Measurements from ENCODE around the gene PGA3. TPM values are rescaled to one million over a fixed set of nuclear protein-coding genes. Genes with fewer than 3 reads are reported as not detected.
"Not testable (repeated sequence)": the region's sequence is repeated elsewhere in the genome, so short reads cannot be mapped to it uniquely, and the experiment has no call there.

The PGA3 gene
- total RNA-seq, 2 donors from 2014 or later = 0.77 TPM; not detected in 1

DNA sequence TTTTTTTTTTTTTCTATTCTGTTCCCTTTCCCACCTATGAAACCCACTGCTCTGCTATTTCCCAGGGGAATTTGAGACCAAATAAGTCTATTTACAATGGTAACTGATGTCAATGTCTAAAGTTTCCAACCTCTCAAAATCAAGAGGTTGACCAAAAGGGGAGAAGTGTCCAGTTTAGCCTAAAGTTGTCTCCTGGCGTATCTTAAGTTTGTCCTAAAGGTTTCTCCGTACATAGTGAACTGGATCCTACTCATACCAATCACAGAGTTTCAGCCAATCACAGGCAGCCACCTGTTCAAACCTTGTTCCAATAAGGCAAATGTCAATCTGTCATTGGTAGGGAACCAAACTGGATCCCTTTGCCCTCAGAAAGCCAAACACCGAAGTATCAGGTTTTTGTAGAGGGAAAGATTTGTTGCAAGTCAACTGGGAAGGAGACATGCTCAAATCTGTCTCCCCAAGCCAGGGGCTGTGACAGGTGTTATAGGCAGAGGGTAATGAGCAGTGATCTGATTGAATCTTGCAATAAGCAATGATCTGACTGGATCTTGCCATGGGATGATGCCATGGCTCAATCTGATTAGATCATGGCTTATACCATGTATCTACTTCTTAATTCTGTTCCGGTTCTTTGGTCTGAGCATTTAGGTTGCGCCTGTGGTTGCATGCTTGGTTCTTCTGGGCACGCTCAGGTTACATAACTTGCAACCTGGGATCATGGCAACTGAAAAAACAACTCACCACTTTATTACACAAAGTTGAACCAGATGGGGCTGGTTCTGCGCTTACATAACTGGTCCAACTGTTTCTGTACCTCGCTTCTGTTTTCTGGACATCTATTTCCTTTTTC lies 41.0 kb upstream of the PGA3 start:
- DNase-seq (ENCODE audit: low spot score) = no peak
- Histone ChIP-seq H3K9me3 (no peaks in the 10 kb centered on the region), H3K36me3 (no peaks in the 10 kb centered on the region), H3K27ac (peak overlapping the region; percentile 99), H3K27me3 (replicated peaks; ENCODE audit: insufficient read depth) (no peaks in the 10 kb centered on the region), H3K4me3 (peak overlapping the region; percentile 86 to 87), H3K4me1 (replicated peaks) (peaks cover 5% of the 10 kb centered on the region)
- 68% methylated on average over 8 of the region's 8 CpGs for whole genome bisulfite sequencing
- no peak for TF ChIP-seq POLR2AphosphoS5 (IDR thresholded peaks at IDR 0.05)
- TF ChIP-seq POLR2A (IDR thresholded peaks at IDR 0.05) = no peak
- intact Hi-C loops (cut with DNase I) = loop anchor here (5.0 kb wide), 1 partner anchor 250 kb away; the partner anchor contains the start of gene TMEM109

DNA sequence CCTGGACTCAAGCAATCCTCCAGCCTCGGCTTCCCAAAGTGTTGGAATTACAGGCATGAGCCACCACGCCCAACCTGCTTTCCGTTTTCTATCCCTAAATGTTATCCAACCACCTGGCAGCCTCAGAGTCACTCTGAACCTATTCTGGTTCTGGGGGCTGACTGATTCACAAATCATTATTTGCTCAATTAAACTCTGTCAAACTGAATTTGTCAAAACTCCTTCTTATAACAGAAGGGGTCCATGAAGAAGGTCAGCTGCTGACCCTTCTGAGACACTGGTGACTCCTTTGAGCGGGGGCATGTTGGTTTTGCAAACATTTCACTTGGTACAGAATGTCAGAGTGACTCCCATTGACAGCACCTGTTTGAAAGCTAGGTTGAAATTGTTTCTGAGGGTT lies 40.3 kb upstream of the PGA3 start:
- Histone ChIP-seq H3K27ac (no peak overlapping the region), H3K4me1 (replicated peaks) (peaks cover 5% of the 10 kb centered on the region), H3K36me3 (no peaks in the 10 kb centered on the region), H3K4me3 (no peak overlapping the region), H3K27me3 (replicated peaks; ENCODE audit: insufficient read depth) (no peaks in the 10 kb centered on the region), H3K9me3 (no peaks in the 10 kb centered on the region)
- intact Hi-C loops (cut with DNase I) = loop anchor here (5.0 kb wide), 1 partner anchor 251 kb away; the partner anchor contains the start of gene TMEM109
- 92% methylated on average over 4 of the region's 4 CpGs for WGBS
- TF ChIP-seq, protein P1, sequence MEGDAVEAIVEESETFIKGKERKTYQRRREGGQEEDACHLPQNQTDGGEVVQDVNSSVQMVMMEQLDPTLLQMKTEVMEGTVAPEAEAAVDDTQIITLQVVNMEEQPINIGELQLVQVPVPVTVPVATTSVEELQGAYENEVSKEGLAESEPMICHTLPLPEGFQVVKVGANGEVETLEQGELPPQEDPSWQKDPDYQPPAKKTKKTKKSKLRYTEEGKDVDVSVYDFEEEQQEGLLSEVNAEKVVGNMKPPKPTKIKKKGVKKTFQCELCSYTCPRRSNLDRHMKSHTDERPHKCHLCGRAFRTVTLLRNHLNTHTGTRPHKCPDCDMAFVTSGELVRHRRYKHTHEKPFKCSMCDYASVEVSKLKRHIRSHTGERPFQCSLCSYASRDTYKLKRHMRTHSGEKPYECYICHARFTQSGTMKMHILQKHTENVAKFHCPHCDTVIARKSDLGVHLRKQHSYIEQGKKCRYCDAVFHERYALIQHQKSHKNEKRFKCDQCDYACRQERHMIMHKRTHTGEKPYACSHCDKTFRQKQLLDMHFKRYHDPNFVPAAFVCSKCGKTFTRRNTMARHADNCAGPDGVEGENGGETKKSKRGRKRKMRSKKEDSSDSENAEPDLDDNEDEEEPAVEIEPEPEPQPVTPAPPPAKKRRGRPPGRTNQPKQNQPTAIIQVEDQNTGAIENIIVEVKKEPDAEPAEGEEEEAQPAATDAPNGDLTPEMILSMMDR (IDR thresholded peaks at IDR 0.05) = no peak
- TF ChIP-seq POLR2AphosphoS5 (IDR thresholded peaks at IDR 0.05) (no peak), POLR2A (IDR thresholded peaks at IDR 0.05) (no peak)
- DNase-seq (ENCODE audit: low spot score) = no peak

DNA sequence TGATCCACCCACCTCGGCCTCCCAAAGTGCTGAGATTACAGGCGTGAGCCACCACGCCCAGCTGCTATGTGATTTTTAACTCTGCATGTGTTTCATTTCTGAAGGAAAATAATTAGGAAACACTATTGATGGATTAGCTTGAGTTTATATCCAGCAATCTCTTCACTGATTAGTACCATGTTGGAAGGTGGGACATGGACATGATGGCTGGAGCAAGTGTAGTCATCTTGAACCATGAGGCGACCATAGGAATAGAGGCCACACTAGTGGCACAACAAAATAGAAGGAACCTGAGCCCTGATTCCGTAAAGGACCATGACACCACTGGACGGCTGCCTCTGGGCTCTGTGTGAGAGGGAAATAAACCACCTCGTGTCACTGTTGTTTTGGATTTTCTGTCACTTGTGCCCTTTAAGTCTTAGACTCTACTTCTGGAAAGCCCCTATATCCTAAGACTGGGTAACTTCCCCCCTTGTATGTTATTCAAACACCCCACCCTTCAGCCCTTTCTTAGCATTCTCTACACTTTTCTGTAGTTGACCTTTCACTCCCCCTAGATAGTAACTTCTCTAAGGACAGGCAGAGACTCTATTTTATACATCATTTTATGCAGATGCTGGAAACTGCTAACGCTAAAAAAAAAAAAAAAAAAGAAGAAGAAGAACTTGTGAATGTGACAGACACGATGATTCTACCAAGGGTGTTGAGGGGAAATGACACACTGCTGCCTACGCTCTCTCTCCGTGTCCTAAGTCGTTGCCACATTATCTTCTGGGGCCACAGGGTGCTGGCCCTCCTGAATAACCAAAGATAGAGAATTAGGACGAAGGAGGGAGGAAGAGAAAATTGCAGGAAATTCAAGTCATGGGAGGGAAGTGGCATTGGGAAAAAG lies 39.4 kb upstream of the PGA3 start:
- H3K27me3 ChIP-seq (replicated peaks; ENCODE audit: insufficient read depth) = no peaks in the 10 kb centered on the region
- H3K4me1 ChIP-seq (replicated peaks) = peaks cover 5% of the 10 kb centered on the region
- H3K4me3 ChIP-seq = no peak overlapping the region
- WGBS = 86% methylated on average over 13 of the region's 13 CpGs
- peak overlapping the region in 1 of 2 donors; percentile 81 for H3K27ac ChIP-seq
- intact Hi-C loops (cut with DNase I) = loop anchor here (5.0 kb wide), 1 partner anchor 252 kb away; the partner anchor contains the start of gene TMEM109
- no peaks in the 10 kb centered on the region for H3K9me3 ChIP-seq
- no peak for DNase-seq (ENCODE audit: low spot score)
- H3K36me3 ChIP-seq = no peaks in the 10 kb centered on the region
- TF ChIP-seq POLR2A (IDR thresholded peaks at IDR 0.05) (no peak), POLR2AphosphoS5 (IDR thresholded peaks at IDR 0.05) (no peak)
- TF ChIP-seq, protein P1 (IDR thresholded peaks at IDR 0.05) = no peak

DNA sequence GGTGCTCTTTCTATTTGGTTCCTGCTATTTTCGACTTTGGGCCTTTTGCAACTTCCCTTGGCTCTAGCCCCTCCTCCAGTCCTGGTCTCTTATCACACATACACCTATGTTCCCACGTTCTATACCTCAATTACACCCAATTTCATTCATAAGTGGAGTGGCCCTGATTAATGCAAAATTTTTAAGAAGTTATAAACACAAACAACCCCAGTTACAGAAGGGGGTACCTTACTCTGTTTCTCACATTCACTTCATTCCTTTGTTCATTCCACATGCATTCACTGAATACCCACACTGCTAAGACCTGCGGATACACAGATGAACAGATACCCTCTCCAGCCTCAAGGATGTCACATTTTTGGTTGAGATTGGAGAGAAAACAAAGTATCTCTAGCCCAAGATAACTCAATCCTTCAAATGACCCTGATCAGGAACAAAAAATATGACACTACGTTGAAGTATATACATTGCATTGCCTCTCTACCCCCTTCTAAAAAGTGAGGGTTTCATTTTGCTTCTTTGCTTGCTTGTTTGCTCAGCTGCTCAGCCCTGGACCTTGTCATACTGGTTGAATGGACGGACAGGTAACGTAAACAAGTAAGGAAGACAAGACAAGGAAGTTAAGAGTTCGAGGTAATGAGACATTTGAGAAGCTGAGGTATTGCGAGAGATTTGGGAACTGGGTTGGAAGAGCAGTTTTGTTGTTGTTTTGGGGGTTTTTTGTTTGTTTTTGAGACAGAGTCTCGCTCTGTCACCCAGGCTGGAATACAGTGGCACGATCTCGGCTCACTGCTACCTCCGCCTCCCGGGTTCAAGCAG lies 38.5 kb upstream of the PGA3 start:
- 65% methylated on average over 13 of the region's 13 CpGs for WGBS
- Histone ChIP-seq H3K4me1 (replicated peaks) (peaks cover 5% of the 10 kb centered on the region), H3K27me3 (replicated peaks; ENCODE audit: insufficient read depth) (no peaks in the 10 kb centered on the region), H3K36me3 (no peaks in the 10 kb centered on the region), H3K27ac (peak overlapping the region; percentile 76 to 81), H3K9me3 (no peaks in the 10 kb centered on the region), H3K4me3 (no peak overlapping the region)
- intact Hi-C loops (cut with DNase I) = loop anchor here (5.0 kb wide), 1 partner anchor 253 kb away; the partner anchor contains the start of gene TMEM109
- peak; percentile 61 for DNase-seq (ENCODE audit: low spot score)
- TF ChIP-seq, protein P1 (IDR thresholded peaks at IDR 0.05) = peak in 1 of 4 experiments; percentile 1
- TF ChIP-seq POLR2AphosphoS5 (IDR thresholded peaks at IDR 0.05) = peak; percentile 87
- TF ChIP-seq POLR2A (IDR thresholded peaks at IDR 0.05) = no peak

DNA sequence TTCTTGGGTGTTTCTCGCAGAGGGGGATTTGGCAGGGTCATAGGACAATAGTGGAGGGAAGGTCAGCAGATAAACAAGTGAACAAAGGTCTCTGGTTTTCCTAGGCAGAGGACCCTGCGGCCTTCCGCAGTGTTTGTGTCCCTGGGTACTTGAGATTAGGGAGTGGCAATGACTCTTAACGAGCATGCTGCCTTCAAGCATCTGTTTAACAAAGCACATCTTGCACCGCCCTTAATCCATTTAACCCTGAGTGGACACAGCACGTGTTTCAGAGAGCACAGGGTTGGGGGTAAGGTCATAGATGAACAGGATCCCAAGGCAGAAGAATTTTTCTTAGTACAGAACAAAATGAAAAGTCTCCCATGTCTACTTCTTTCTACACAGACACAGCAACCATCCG lies 37.5 kb upstream of the PGA3 start:
- H3K4me1 ChIP-seq (replicated peaks); intact Hi-C loops (cut with DNase I): not testable (repeated sequence)

DNA sequence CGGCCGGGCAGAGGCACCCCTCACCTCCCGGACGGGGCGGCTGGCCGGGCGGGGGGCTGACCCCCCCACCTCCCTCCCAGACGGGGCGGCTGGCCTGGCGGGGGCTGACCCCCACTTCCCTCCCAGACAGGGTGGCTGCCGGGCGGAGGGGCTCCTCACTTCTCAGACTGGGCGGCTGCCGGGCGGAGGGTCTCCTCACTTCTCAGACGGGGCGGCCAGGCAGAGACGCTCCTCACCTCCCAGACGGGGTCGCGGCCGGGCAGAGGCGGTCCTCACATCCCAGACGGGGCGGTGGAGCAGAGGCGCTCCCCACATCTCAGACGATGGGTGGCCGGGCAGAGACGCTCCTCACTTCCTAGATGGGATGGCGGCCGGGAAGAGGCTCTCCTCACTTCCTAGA lies 37.0 kb upstream of the PGA3 start:
- intact Hi-C loops (cut with DNase I); H3K9me3 ChIP-seq; H3K36me3 ChIP-seq; DNase-seq (ENCODE audit: low spot score); H3K27me3 ChIP-seq (replicated peaks; ENCODE audit: insufficient read depth); H3K4me1 ChIP-seq (replicated peaks); H3K4me3 ChIP-seq; H3K27ac ChIP-seq: not testable (repeated sequence)
- whole genome bisulfite sequencing = 97% methylated on average over 11 of the region's 31 CpGs

More for the DNA sequence above, 37.5 kb upstream of the PGA3 start:
- peak overlapping the region; percentile 76 to 81 for H3K27ac ChIP-seq
- WGBS = 52% methylated on average over 4 of the region's 7 CpGs
- not testable (repeated sequence) for H3K27me3 ChIP-seq (replicated peaks; ENCODE audit: insufficient read depth); H3K9me3 ChIP-seq; H3K36me3 ChIP-seq; H3K4me3 ChIP-seq; DNase-seq (ENCODE audit: low spot score)

All from prostate gland (tissue), 2 donors.